Sigmoid colon (tissue), 7 donors: ENCODE measurements around the gene ENDOU. TPM values are rescaled to one million over a fixed set of nuclear protein-coding genes. Genes with fewer than 3 reads are reported as not detected.
A peak's percentile ranks its signal among the peaks of the same experiment; 100 is the strongest.

Source experiments
- DNase-seq: peaks from one replicate; pipeline ENCODE4 v3.0.0-alpha.2; 2019
- H3K27ac ChIP-seq, 4 donors: fragments of 200-600 bp; sonication (generic); one replicate each; pipeline ENCODE4 v1.5.1; 2016 to 2019; ENCODE audit warnings: mild to moderate bottlenecking in 1 of 4
- H3K27me3 ChIP-seq, 3 donors: fragments of 200-600 bp; sonication (generic); one replicate each; pipeline ENCODE4 v1.5.1; 2019; ENCODE audit warnings: mild to moderate bottlenecking in 1 of 3
- H3K36me3 ChIP-seq, 4 donors: fragments of 200-600 bp; sonication (generic); one replicate each; pipeline ENCODE4 v1.5.1; 2016 to 2019
- H3K4me1 ChIP-seq, 4 donors: fragments of 200-600 bp; sonication (generic); one replicate each; pipeline ENCODE4 v1.5.1; 2017 to 2019
- H3K4me3 ChIP-seq, 4 donors: fragments of 200-600 bp; sonication (generic); one replicate each; pipeline ENCODE4 v1.5.1; 2017 to 2019; ENCODE audit warnings: mild to moderate bottlenecking in 2 of 4, moderate library complexity in 1 of 4
- H3K9me3 ChIP-seq, 4 donors: fragments of 200-600 bp in 3 of 4; sonication (generic) in 3 of 4; one replicate each; pipeline versions ENCODE4 v1.5.1 to v1.6.1; 2013 to 2019
- EP300 ChIP-seq, 4 donors: sonication (generic); formaldehyde crosslinking; IDR thresholded peaks; one replicate each; pipeline ENCODE4 v1.6.1; 2017; ENCODE audit warnings: antibody characterized with exemption in 4 of 4
- POLR2A ChIP-seq, 2 donors: fragments of 450-650 bp; IDR thresholded peaks; one replicate each; pipeline ENCODE4 v1.6.1; 2016; ENCODE audit warnings: antibody characterized with exemption in 2 of 2, mild to moderate bottlenecking in 2 of 2, moderate library complexity in 2 of 2
- POLR2AphosphoS5 ChIP-seq, 4 donors: sonication (generic); formaldehyde crosslinking; IDR thresholded peaks; one replicate each; pipeline ENCODE4 v1.6.1; 2017; ENCODE audit warnings: antibody characterized with exemption in 4 of 4
- WGBS, 2 donors: extraction: QIAGEN DNeasy Blood & Tissue Kit; methylation state at CpG; one replicate each; pipeline ENCODE4 v1.1.7; 2013; 5-methylcytosine and 5-hydroxymethylcytosine counted together
- intact Hi-C: fragments of 100-400 bp; cut with DNase I; formaldehyde crosslinking; loops from one replicate; pipeline ENCODE4 v1.15.1; 2023
- polyA plus RNA-seq, 3 donors: library from polyadenylated mRNA; stranded (reverse); fragments of 200-250 nt; gene quantifications; one replicate each; pipeline ENCODE4 v1.2.3, GENCODE V29; 2013
- total RNA-seq, 4 donors: library from RNA; depleted of rRNA; stranded (reverse); fragments of >200 nt; gene quantifications; one replicate each; pipeline ENCODE4 v1.1.0, GENCODE V29; 2016
- TF ChIP-seq, protein P1 (sequence below), 4 experiments: fragments of 450-650 bp in 3 of 4; fragments of 200-600 bp in 1 of 4; IDR thresholded peaks; one replicate each; pipeline ENCODE4 v1.5.1; 2016 to 2019; ENCODE audit warnings: antibody characterized with exemption in 4 of 4, mild to moderate bottlenecking in 3 of 4, moderate library complexity in 2 of 4
- donor health status: healthy with polysubstance abuse.
- donor health status: Bipolar disorder and iron deficiency.
- donor health status: healthy.

The ENDOU gene
- total and polyA plus RNA-seq, 7 donors, result 0.25 to 1.6 (median 0.43) TPM; not detected in 3

DNA sequence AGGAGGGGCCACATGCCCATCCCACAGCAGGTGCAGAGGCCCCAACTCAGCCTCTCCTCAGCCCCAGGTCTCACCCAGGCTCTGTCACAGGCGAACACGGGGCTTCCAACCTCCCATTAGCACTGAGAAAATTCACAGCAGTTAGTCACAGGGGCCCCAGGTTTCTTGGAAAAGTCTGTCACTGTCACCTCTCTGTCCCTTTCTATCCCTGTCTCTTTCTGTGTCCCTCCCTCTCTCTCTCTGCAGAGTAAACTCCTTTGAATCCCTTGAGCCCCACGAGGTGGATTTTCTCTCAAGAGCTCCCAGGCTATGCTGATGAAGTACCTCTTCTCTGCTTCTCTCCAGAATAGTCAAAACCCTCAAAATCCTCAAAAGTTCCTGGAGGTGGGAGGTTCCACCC is 14.0 kb upstream of the ENDOU start:
- Histone ChIP-seq H3K4me1 (peaks cover 0 to 53% (median 44%) of the 10 kb centered on the region in 4 donors), H3K4me3 (no peak overlapping the region), H3K36me3 (no peaks in the 10 kb centered on the region), H3K27ac (peak overlapping the region in 1 of 4 donors; percentile 37), H3K27me3 (no peaks in the 10 kb centered on the region), H3K9me3 (no peaks in the 10 kb centered on the region)
- DNase-seq, result no peak
- intact Hi-C loops, result no loop called here
- WGBS, 2 donors, result 90% methylated on average over 3 of the region's 3 CpGs
- TF ChIP-seq POLR2A (IDR thresholded peaks at IDR 0.05) (no peak), POLR2AphosphoS5 (IDR thresholded peaks at IDR 0.05) (no peak), EP300 (IDR thresholded peaks at IDR 0.05) (no peak)
- TF ChIP-seq, protein P1, sequence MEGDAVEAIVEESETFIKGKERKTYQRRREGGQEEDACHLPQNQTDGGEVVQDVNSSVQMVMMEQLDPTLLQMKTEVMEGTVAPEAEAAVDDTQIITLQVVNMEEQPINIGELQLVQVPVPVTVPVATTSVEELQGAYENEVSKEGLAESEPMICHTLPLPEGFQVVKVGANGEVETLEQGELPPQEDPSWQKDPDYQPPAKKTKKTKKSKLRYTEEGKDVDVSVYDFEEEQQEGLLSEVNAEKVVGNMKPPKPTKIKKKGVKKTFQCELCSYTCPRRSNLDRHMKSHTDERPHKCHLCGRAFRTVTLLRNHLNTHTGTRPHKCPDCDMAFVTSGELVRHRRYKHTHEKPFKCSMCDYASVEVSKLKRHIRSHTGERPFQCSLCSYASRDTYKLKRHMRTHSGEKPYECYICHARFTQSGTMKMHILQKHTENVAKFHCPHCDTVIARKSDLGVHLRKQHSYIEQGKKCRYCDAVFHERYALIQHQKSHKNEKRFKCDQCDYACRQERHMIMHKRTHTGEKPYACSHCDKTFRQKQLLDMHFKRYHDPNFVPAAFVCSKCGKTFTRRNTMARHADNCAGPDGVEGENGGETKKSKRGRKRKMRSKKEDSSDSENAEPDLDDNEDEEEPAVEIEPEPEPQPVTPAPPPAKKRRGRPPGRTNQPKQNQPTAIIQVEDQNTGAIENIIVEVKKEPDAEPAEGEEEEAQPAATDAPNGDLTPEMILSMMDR (IDR thresholded peaks at IDR 0.05), result no peak

- DNase-seq, result no peak
- intact Hi-C loops, result loop anchor here (1.0 to 2.0 kb wide), 3 partner anchors 19 to 101 kb away; no protein-coding TSS in a partner anchor
- Histone ChIP-seq H3K36me3 (no peaks in the 10 kb centered on the region), H3K9me3 (no peaks in the 10 kb centered on the region), H3K4me3 (no peak overlapping the region), H3K27ac (peak overlapping the region; percentile 78 to 83 (median 82)), H3K4me1 (peaks cover 0 to 53% (median 44%) of the 10 kb centered on the region in 4 donors), H3K27me3 (no peaks in the 10 kb centered on the region)
- 84 to 92% methylated on average over 17 of the region's 17 CpGs for WGBS, 2 donors
- TF ChIP-seq POLR2AphosphoS5 (IDR thresholded peaks at IDR 0.05), result no peak
- no peak for TF ChIP-seq EP300 (IDR thresholded peaks at IDR 0.05)
- TF ChIP-seq POLR2A (IDR thresholded peaks at IDR 0.05), result no peak
- TF ChIP-seq, protein P1 (IDR thresholded peaks at IDR 0.05), result no peak
Observed at GRCh38 chr12:47737936-47738594, 12.8 kb upstream of the ENDOU start.

- intact Hi-C loops, result loop anchor here (1.0 to 2.0 kb wide), 3 partner anchors 18 to 102 kb away; no protein-coding TSS in a partner anchor
- no peaks in the 10 kb centered on the region for H3K27me3 ChIP-seq
- peaks cover 0 to 53% (median 44%) of the 10 kb centered on the region in 4 donors for H3K4me1 ChIP-seq
- DNase-seq, result peak; percentile 96
- H3K36me3 ChIP-seq, result no peaks in the 10 kb centered on the region
- peak overlapping the region in 2 of 4 donors; percentile 2 for H3K4me3 ChIP-seq
- no peaks in the 10 kb centered on the region for H3K9me3 ChIP-seq
- TF ChIP-seq POLR2A (IDR thresholded peaks at IDR 0.05) (no peak), EP300 (IDR thresholded peaks at IDR 0.05) (peak in 1 of 4 donors; percentile 14), POLR2AphosphoS5 (IDR thresholded peaks at IDR 0.05) (peak; percentile 42 to 76 (median 58))
- TF ChIP-seq, protein P1 (IDR thresholded peaks at IDR 0.05), result peak in 1 of 4 experiments; percentile 12
- 55 to 67% methylated on average over 19 of the region's 19 CpGs for WGBS, 2 donors
- peak overlapping the region; percentile 78 to 83 (median 82) for H3K27ac ChIP-seq
Observed at GRCh38 chr12:47736877-47737676, 11.8 kb upstream of the ENDOU start.

- H3K4me3 ChIP-seq, result no peak overlapping the region
- TF ChIP-seq, protein P1 (IDR thresholded peaks at IDR 0.05), result no peak
- TF ChIP-seq POLR2AphosphoS5 (IDR thresholded peaks at IDR 0.05) (no peak), POLR2A (IDR thresholded peaks at IDR 0.05) (no peak), EP300 (IDR thresholded peaks at IDR 0.05) (no peak)
- peak overlapping the region; percentile 78 to 83 (median 82) for H3K27ac ChIP-seq
- WGBS, 2 donors, result 28 to 68% methylated on average over 4 of the region's 4 CpGs
- H3K4me1 ChIP-seq, result peaks cover 0 to 45% (median 41%) of the 10 kb centered on the region in 4 donors
- H3K27me3 ChIP-seq, result no peaks in the 10 kb centered on the region
- intact Hi-C loops, result loop anchor here (2.0 kb wide), 2 partner anchors 17 to 103 kb away; no protein-coding TSS in a partner anchor
- DNase-seq, result no peak
- no peaks in the 10 kb centered on the region for H3K9me3 ChIP-seq
- no peaks in the 10 kb centered on the region for H3K36me3 ChIP-seq
Observed at GRCh38 chr12:47736216-47736615, 10.9 kb upstream of the ENDOU start.
